SK-N-MC (cell line): Measurements from ENCODE around the gene PTPRZ1.

Experiments used
- EZH2 ChIP-seq: fragments of 200-600 bp; sonication (generic); IDR thresholded peaks from one replicate; pipeline ENCODE4 v1.6.1; 2017; ENCODE audit warnings: antibody characterized with exemption
- FOXP2 ChIP-seq: optimal IDR thresholded peaks from 2 replicates; pipeline ENCODE3; 2011; ENCODE audit warnings: mild to moderate bottlenecking, moderate library complexity; ENCODE audit not compliant: insufficient read depth; ENCODE audit errors: extremely low read length, control extremely low read depth
- POLR2AphosphoS5 ChIP-seq: IDR thresholded peaks from 2 replicates; pipeline ENCODE4 v1.6.1; 2012; ENCODE audit warnings: mild to moderate bottlenecking, low read depth, low read length, borderline replicate concordance

- TF ChIP-seq EZH2 = no peak
- TF ChIP-seq POLR2AphosphoS5 = no peak
- no peak for TF ChIP-seq FOXP2
Measured at GRCh38 chr7:121941830-121942229, 68.9 kb downstream of the PTPRZ1 start.
